Measurements from ENCODE around the gene ANLN.

- TF ChIP-seq POLR2A (IDR thresholded peaks at IDR 0.05) (no peak), CTCF (IDR thresholded peaks at IDR 0.05 in 4 of 5, conservative IDR thresholded peaks at IDR 0.05 in 1 of 5) (no peak)
These were observed 66.5 kb downstream of the ANLN start for GRCh38 chr7:36456138-36456537.
